ENCODE measurements around the gene SPRY1. TPM values are rescaled to one million over a fixed set of nuclear protein-coding genes. Genes with fewer than 3 reads are reported as not detected.

Gene SPRY1, protein sequence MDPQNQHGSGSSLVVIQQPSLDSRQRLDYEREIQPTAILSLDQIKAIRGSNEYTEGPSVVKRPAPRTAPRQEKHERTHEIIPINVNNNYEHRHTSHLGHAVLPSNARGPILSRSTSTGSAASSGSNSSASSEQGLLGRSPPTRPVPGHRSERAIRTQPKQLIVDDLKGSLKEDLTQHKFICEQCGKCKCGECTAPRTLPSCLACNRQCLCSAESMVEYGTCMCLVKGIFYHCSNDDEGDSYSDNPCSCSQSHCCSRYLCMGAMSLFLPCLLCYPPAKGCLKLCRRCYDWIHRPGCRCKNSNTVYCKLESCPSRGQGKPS
- polyA plus RNA-seq (2014; cell fraction: cytosol; rRNA removed): 2.2 and 2.6 TPM in 2 replicates
- 1.9 and 4.1 TPM in 2 replicates for polyA plus RNA-seq (2014; cell fraction: nucleus; rRNA removed)

DNA sequence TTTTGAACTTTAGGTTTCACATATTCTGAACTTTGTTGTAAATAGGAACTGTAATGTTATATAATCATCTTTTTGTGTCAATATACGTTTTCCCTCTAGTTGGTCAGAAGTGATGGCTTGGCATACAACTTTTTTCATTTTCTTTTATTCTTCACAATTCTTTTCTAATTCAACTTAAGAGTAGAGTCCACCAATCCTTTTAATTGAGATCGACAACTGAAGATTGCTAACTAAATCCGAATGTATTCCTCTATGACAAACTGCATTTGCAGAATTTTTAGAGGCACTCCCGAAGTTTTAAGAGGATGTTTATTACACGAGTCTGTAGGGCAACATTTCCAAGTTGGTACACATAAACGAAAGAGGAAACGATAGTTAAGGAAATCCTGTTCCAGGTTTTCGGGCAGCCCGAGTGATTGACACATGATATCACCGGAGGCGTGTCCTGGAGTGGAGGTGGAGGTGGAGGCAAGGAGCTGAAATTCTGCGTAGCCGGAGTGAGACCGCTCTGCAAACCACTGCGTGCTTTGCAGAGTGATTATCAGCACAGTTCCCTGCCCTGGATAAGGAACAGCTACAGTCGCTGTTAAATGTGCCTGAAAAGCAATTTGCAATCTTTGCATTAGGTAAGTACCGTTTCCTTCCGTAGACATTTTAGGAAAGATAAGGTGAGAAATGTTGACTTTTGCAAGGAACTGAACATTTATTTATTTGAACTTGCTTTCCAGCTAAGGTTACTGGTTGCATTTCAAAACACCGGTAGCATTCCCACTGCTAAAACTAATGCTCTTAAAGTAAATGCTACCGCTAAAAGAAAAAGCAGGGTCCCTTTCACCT, at the start of gene SPRY1:
SPRY1 (plus strand) TSS at position 489 of the 837 bp plus-strand sequence. CDS start 4,797 bp downstream, outside the sequence.
- DNase-seq (ENCODE audit: low spot score): peak; percentile 83

DNA sequence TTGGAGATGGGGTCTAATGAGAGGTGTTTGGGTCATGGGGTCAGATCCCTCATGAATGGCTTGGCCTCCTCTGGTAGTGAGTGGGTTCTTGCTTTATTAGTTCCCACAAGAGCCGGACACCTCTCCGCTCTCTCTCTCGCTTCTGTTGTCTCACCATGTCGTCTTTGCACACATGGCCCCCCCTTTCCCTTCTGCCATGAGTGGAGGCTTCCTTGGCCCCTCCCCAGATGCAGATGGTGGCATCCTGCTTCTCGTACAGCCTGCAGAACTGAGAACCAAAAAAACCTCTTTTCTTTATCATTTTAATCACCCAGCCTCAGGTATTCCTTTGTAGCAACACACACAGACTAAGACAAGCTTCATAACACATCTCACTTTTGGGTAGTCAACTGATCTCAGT, 49.6 kb upstream of the SPRY1 start:
- DNase-seq (ENCODE audit: low spot score): no peak

DNA sequence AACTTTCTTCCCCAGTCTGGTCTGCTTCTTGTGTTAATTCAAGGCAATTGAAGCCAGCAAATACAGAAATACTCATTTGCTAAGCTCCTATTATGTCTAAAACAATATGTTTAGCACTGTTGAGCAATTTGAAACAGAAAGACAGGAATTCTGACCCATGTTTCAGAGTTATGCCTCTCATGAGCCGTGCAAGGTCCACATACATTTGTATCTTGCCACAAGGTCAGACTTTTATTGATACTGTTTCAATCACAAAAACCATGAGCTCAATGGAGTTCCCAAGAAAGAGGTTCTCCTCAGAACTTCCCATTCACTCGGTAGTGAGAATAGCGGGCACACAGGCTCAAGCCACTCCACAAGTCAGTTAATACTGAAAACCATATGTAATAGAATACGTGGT, 47.6 kb upstream of the SPRY1 start:
- no peak for DNase-seq (ENCODE audit: low spot score)

DNA sequence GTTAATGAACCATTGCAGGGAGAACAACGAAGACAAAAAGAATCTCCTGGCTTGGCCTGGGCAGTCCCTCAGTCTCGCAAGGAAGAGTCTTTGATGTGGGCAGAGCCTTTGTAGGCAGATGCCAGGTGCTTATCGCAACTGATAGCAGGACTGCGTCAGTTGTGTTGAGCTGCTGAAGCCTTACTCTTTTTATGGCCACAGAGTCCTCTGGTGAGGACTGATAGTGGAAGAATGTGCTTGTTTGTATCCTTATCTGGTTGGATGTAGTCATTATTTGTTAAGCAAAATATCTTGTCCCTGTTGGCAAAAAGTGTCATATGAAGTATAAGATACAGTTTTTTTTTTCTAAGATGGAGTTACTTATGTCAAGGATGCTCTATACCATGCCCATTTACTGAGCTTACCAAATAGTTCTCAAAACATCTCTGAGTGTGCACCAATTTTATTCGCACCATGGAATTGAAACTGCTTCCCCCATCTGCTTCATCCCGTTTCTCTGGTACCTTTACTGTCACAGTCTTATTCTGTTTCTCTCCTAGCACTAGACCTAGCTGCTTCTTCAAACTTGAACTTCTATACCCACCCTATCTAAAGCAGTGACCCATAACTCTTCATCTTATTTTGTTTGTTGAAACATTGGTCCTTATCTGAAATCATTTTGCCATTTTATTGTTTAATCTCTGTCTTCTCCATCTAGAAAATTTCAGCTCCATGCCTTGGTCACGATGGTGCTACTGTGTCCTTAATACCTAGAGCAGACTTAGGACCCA, 47.0 kb upstream of the SPRY1 start:
- no peak for DNase-seq (ENCODE audit: low spot score)

DNA sequence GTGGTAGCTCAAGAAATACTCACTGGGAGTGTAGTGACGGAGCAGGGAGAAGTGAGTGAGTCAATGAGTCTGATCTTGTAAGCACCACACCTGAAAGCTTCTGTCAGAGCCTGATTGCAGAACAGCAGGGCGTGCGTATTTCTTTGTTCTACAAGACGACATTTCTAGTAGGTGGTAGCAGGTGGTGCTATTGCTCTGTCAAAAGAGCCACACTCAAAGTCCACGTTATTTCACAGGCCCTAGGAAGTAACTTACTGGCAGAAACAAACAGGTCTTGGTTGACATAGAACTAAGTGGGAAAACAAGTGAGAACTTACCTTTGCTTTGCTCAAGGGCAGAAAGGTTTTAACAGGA, 46.4 kb upstream of the SPRY1 start:
- DNase-seq (ENCODE audit: low spot score): no peak

DNA sequence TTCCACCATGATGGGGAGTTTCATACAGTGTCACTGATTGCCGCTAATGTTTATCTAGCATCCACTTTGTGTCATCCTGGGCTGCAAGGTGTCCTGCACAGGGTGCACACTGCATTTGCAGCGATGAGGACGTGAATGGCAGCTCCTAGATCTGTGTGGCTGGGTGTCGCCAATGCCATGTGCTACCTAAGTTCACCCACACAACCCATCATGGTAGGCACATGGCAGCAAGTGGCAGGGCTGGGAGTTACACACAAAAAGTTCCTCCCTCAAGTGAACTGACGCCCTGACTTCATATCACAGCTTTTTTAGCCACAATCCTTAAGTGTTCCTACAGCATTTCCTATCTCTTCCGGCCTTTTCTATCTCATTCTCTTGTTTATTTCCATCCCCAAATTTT, 45.9 kb upstream of the SPRY1 start:
- DNase-seq (ENCODE audit: low spot score): no peak

DNA sequence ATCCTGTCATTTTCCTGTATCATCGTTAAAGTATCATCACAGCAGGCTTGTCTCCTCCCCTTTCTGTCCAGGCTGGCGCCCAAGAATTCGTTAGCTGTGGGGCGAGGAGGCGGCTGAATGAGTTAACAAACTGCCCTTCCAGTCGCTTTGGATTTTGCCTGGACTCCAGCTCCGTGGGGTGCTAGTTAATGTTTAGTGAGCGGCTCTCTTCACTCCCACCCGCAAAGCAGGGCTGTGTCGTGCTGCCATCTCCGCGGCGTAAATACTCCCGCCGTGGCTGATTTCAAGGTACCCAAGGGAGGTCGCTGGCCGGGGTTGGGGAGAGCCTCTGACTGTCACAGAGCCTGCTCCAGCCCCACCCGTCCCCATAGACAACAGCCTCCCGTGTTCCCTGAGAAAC, 44.9 kb upstream of the SPRY1 start:
- no peak for DNase-seq (ENCODE audit: low spot score)

DNA sequence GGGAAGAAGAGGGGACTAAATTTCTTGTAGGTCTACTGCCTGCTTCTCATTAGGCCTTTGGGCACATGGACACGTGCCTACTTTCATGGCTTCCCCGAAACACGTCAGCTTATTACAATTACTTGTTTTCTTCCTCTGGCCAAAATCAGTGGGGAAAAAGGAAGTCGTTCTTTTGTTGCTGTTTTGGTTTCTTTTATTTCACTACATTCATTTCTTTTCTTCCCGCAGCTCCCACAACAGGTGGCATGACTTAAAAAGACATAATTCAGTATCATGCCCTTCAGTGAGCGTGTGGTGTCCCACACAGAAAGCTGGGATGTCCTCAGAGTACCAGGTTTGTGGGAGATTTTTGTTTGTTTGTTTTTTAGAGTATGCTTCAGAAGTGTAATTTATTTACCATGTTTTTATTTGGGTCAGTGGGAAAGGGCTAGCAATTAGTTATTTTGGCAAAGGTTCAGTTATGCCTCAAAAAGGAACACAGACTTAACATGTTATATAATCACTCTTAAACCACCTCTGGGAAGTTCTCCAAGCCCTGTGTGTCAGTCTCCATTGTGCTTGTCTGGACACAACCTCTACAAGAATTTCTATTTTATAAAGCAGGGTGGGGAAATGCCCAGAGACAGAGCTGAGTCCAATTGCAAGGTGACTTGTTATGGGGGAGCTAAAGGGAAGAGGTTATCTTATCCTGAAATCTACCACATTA, 44.2 kb upstream of the SPRY1 start:
- no peak for DNase-seq (ENCODE audit: low spot score)

DNA sequence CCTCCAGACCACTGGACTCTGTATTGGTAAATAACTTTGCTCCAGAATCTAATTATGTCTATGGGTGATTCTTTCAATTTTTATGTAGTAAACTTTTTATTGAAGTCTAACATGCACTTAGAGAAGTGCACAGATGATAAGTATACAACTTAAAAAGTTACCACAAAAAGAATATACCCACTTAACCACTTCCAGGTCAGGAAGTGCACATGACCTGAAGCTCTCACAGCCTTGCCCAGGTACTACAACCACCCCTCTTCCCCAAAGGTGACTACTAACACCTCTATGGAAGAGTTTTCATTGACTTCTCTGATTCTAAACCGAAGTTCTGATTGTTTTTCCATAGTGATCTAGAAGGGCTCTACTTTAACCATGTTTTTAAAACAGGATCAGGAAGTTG, 43.6 kb upstream of the SPRY1 start:
- DNase-seq (ENCODE audit: low spot score): no peak

DNA sequence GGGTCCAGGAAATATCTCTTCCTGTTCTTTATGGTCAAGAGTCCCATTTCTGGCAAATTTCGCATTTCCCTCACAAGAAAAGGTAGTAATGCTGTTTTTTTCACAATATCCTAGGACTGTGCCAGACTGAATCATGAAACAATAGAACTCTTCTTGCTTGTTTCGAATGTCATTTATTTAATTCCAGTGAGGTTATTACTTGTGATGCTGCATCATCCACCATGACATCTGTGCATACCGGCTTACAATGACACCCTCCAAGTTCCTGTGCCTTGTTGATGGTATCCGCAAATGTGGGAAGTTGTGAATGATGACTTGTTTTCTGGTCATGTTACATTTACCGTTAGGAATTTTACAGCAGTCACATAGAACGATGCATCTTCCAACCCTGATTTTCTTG, 42.9 kb upstream of the SPRY1 start:
- DNase-seq (ENCODE audit: low spot score): no peak

DNA sequence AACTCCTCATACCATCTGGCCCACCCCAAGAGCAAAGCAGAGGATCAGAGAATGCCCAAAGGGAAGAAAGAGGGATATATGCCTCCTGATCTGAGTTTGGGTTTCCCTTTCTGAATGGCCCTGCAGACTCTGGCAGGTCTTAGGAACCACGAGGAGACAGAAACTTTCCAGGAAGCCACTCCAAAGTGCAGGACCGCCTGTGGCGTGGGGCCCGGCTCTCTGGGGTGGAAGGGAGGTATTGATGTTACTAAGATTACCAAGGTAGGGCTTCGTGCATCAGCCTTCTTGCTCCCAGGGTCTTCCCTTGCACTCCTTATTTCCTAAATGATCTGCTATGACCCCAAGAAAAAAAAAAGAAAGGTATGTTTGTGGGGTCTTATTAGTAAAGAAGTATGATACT, 41.9 kb upstream of the SPRY1 start:
- no peak for DNase-seq (ENCODE audit: low spot score)

DNA sequence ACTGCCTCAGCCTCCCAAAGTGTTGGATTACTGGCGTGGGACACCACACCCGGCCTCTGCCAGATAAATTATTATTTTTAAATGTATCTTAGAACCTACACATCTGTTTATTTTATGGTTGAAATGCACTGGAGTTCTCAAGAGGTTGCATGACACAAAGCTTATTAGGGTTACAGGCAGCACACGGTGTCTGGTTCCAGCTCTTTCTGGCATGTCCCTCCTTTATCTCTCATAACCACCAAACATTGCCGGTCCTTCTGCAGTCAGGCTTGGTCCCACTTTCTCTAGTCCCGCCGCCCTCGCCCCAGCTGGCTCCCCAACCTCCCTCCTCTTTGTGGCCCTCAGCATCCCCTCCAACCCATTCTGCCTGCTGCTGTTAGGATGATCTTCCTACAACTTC, 39.7 kb upstream of the SPRY1 start:
- DNase-seq (ENCODE audit: low spot score): no peak

DNA sequence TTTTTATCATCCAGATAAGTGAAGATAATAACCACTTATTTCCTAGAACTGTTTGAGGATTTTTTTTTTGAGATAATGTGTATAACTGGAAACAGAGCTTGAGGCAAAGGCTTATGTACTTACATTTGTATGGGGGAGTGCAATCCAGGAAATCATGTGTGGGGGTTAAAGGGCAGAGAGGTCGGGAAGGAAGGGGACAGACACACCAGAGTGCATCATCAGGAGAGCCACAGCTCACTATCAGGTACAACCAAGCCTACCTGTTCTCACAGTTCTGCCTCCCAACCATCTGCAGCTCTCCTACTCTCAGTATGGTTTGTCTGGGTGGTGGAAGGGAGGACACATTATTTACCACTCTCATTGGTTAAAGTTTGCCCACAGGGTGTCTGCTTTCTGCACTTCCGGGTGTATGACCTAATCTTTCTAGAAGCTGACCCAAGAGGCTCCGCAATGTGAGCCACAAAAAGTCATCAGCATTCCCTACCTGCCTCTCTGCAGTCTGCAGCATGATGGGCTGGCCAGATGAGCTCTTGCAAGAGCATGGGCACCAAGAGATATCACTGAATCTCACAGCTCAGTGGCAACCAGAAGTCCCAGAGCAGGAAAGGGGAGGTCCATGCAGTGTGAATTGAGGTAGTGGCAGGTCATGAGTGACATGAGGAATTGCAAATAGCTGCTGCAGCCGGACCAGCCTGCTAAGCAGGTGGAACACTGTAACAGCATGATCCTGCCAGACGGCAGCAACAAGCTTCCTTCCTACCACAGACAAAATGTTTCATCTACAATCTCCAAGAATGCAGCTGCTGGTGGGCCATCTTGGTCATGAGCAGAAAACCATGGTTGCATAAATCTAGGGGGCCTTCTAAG, 36.9 kb upstream of the SPRY1 start:
- DNase-seq (ENCODE audit: low spot score): no peak

DNA sequence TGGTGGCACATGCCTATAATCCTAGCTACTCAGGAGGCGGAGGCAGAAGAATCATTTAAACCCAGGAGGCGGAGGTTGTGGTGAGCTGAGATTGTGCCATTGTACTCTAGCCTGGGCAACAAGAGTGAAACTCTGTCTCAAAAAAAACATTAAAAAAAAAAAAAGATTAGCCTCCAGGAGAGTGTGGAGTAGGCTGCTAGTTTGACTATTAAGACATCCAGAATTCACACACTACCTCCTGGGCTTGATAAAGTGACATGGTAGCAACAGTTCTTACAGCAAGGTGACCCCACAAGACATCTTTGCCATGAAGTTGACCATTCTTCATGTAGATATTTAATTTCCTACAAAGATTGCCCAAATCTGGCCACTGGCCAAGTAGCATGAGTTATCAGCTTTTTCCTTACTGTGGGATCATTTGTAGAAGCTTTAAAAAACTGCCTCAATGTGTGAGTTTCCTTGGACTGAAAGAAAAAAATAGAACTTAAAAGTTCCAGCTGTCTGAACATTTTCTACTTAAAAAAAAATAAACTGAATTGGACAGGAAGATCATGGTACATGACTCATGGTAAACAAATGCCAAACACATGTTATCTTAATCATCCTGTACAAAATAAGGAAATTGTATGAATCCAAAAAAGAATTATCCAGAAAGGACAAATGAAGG, 35.3 kb upstream of the SPRY1 start:
- no peak for DNase-seq (ENCODE audit: low spot score)

DNA sequence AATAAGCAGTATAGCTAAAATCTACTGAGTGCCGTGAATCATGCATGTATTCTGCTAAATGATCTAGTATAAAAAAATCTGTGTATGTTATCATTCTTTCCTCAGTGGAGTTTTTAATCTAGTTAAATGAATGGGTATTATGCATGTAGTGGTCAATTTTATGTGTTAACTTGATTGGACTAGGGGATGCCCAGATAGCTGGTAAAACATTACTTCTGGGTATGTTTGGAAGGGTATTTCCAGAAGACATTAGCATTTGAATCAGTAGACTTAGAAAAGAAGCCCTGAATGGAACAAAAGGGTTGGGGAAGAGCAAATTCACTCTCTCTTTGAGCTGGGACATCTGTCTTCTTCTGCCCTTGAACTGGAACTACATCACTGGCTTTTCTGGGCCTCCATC, 34.5 kb upstream of the SPRY1 start:
- DNase-seq (ENCODE audit: low spot score): no peak

DNA sequence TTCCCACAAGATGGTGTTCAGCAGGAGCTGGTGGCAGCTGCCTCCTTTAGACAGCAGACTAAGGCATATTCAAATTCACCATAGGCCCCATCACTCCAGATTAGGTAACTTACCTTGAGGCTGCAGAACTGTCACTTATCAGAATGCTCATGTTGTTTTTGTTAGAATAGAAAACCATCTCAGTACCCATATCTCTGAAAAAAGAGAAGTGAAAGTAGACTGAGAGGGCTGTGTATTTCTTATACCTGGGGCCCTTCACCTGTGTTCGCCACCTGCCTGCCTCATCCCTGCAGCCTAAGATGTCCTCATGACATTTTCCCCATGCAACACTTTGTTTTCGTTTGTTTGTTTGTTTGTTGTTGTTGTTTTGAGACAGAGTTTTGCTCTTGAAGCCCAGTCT, 32.9 kb upstream of the SPRY1 start:
- DNase-seq (ENCODE audit: low spot score): no peak

DNA sequence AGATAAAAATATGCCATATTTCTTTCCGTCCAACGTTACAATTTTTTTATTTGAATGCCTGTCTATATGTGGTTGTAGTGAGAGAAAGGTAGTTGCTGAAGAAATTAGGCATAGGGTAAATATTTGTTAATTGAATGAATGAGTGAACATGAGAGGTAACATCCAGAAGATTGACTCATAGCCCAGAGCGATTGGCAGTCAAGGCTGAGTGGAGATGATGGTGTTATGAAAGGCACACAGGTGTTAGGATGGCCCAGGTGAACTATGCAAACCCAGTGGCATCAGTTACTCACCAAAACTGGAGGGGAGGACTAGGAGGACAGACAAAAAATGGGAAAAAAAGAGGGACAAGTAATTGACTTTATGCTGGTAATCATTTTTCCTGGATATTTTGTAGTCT, 31.7 kb upstream of the SPRY1 start:
- no peak for DNase-seq (ENCODE audit: low spot score)

DNA sequence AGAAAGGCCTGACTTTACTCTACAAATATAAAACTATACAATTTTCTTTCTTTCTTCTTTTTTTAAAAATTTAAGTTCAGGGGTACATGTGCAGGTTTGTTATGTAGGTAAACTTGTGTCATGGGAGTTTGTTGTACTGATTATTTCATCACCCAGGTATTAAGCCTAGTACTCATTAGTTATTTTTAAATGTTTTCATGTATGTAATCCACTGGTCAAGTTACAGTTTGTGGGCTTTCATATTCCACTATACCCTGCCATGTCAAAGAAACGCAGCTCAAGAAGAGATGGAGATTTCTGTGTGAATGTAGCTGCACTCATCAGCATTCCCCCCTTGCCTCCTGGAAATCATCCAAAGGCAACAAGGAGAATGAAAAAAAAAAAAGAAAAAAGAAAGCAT, 31.2 kb upstream of the SPRY1 start:
- DNase-seq (ENCODE audit: low spot score): no peak

DNA sequence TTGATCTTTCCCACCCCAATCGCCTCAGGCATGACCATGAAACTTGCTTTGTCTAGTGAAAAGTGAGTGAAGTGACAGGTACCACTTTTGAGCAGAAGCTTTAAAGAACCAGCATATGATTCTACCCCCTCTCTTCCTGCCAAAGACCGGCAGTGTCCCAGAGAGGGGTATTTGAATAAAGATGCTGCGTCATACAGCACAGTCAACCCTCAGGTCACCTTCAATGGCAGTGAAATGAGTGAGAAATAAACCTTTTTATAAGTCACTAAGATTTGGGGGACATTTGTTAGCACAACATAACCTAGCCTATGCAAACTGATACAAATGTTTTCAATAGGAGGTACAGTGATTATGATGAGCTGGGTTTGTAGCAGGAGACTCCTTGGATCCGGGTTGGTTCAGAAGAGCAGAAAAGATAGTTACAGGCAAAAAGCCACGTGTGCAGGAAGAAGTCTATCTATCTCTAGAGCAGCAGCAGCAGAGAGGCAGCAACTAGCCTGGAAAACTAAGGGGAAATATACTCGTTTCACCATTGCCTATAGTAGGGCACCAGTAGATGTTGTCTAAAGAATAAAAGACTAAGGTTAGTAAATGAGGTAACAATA, 30.3 kb upstream of the SPRY1 start:
- DNase-seq (ENCODE audit: low spot score): no peak

DNA sequence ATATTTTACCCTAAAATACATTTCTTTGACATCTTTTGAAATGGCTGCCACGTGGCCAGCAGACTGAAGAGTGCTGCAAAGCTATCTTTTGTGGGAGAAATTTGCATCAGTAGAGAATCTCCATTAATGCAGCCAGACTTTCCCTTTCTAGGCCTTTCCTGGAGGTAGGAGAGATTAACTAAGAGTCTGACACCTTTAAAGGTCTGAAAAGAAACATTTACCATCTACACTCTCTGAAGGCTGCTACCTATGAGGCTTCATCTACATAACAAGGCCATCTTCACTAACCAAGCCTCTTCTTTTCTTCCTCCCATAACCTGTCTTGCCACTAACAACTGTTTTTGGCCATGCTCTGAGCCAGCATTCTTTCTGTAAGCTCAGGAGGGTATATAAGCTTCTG, 17.8 kb upstream of the SPRY1 start:
- no peak for DNase-seq (ENCODE audit: low spot score)

Data from SK-N-DZ (cell line).